Mesendoderm (in vitro differentiated cells): ENCODE results near the gene OR56B4. TPM values are rescaled to one million over a fixed set of nuclear protein-coding genes. Genes with fewer than 3 reads are reported as not detected.
"Not testable (repeated sequence)": the region's sequence is repeated elsewhere in the genome, so short reads cannot be mapped to it uniquely, and the experiment has no call there.

Experiments used
- DNase-seq: peaks from one replicate; pipeline ENCODE4 v3.0.0; 2013
- H2AK5ac ChIP-seq: 2 replicates; pipeline ENCODE4 v1.6.1; 2013; ENCODE audit warnings: low read length, inconsistent platforms
- H2BK120ac ChIP-seq: 2 replicates; pipeline ENCODE4 v1.6.1; 2013; ENCODE audit warnings: low read depth, mild to moderate bottlenecking, low read length, moderate library complexity, mixed read lengths
- H2BK15ac ChIP-seq: replicated peaks from 2 replicates; pipeline ENCODE4 v1.6.1; 2013; ENCODE audit warnings: low read depth, mild to moderate bottlenecking, moderate library complexity
- H2BK5ac ChIP-seq: 2 replicates; pipeline ENCODE4 v1.6.1; 2013; ENCODE audit warnings: low read length, inconsistent platforms
- H3K18ac ChIP-seq: 2 replicates; pipeline ENCODE4 v1.6.1; 2013; ENCODE audit warnings: mild to moderate bottlenecking, low read length, mixed read lengths
- H3K23ac ChIP-seq: one replicate; pipeline ENCODE4 v1.6.1; 2013; ENCODE audit warnings: low read length
- H3K27ac ChIP-seq: 2 replicates; pipeline ENCODE4 v1.5.1; 2013; ENCODE audit warnings: low read depth, mild to moderate bottlenecking, inconsistent platforms, low read length, moderate library complexity
- H3K27me3 ChIP-seq: 2 replicates; pipeline ENCODE4 v1.6.1; 2013; ENCODE audit warnings: low read length, control low read depth, mild to moderate bottlenecking, inconsistent platforms; ENCODE audit not compliant: insufficient read depth, poor library complexity
- H3K36me3 ChIP-seq: 2 replicates; pipeline ENCODE4 v1.6.1; 2013; ENCODE audit warnings: low read length, inconsistent platforms; ENCODE audit not compliant: control insufficient read depth, insufficient read depth
- H3K4ac ChIP-seq: one replicate; pipeline ENCODE4 v1.6.1; 2013; ENCODE audit warnings: low read depth, mild to moderate bottlenecking, low read length, moderate library complexity
- H3K4me1 ChIP-seq: 2 replicates; pipeline ENCODE4 v1.6.1; 2013; ENCODE audit warnings: low read depth, low read length, inconsistent platforms; ENCODE audit not compliant: control insufficient read depth
- H3K4me2 ChIP-seq: 2 replicates; pipeline ENCODE4 v1.6.1; 2013; ENCODE audit warnings: low read length
- H3K4me3 ChIP-seq: 2 replicates; pipeline ENCODE4 v1.5.1; 2013; ENCODE audit warnings: mild to moderate bottlenecking, low read length
- H3K56ac ChIP-seq: one replicate; pipeline ENCODE4 v1.6.1; 2013; ENCODE audit warnings: low read length
- H3K79me1 ChIP-seq: 2 replicates; pipeline ENCODE4 v1.6.1; 2013; ENCODE audit warnings: low read length, inconsistent platforms
- H3K79me2 ChIP-seq: 2 replicates; pipeline ENCODE4 v1.6.1; 2013; ENCODE audit warnings: mild to moderate bottlenecking, low read length; ENCODE audit not compliant: control insufficient read depth, insufficient read depth
- H3K9ac ChIP-seq: 2 replicates; pipeline ENCODE4 v1.6.1; 2013; ENCODE audit warnings: low read length, inconsistent platforms
- H4K5ac ChIP-seq: one replicate; pipeline ENCODE4 v1.6.1; 2013; ENCODE audit warnings: low read length
- H4K8ac ChIP-seq: one replicate; pipeline ENCODE4 v1.6.1; 2013; ENCODE audit warnings: low read depth, mild to moderate bottlenecking, control low read depth, low read length, moderate library complexity
- WGBS: extraction: QIAGEN DNeasy Blood & Tissue Kit; methylation state at CpG from one replicate; pipeline ENCODE4 v1.1.7; 2013; ENCODE audit warnings: low lambda C conversion rate, missing lambda C conversion rate; ENCODE audit not compliant: insufficient coverage; ENCODE audit errors: extremely low coverage; 5-methylcytosine and 5-hydroxymethylcytosine counted together
- polyA plus RNA-seq, 2 experiments: library from polyadenylated mRNA; stranded (reverse); fragments of 200-250 nt; gene quantifications; one replicate each; pipeline ENCODE4 v1.2.3, GENCODE V29; 2013

Gene OR56B4
- not detected for polyA plus RNA-seq (2013, experiment 1 of 2)
- polyA plus RNA-seq (2013, experiment 2 of 2) = not detected

- H2BK120ac ChIP-seq, H4K8ac ChIP-seq: not testable (repeated sequence)
These were observed at the start of gene OR56B4 for GRCh38 chr11:6107384-6107783. Gene OR56B4, plus strand, starts transcription at chr11:6107684. Its CDS starts 95 bp downstream, at chr11:6107779.

DNA sequence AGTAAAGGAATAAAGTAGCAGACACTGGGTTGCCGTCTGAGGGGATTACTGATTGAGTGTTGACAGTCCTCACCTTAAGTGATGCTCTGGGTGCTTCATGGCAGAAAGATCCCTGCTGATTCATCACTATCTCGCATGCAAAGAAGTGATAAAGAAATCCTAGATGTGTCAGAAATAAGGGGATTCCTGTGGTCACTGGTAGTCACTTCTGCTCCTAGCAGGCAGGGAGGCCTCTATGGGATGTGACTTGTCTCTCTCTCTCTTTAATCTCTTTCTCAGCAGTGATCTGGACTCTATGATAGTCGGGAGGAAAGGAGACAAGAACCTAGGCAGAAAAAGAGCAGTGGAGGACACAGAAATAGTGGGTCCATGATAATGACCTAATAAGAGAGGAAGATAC, 46.0 kb upstream of the OR56B4 start:
- Histone ChIP-seq H3K36me3 (no peaks in the 10 kb centered on the region), H4K5ac (no peak overlapping the region), H3K27me3 (no peaks in the 10 kb centered on the region), H3K27ac (no peak overlapping the region), H2BK120ac (no peak overlapping the region), H3K79me2 (no peaks in the 10 kb centered on the region), H3K79me1 (no peaks in the 10 kb centered on the region), H2AK5ac (no peak overlapping the region), H3K4me2 (no peak overlapping the region), H3K4ac (no peak overlapping the region), H4K8ac (no peak overlapping the region), H3K23ac (no peak overlapping the region), H3K4me3 (no peak overlapping the region), H3K56ac (no peak overlapping the region), H3K18ac (no peak overlapping the region), H2BK15ac (no peak overlapping the region), H3K9ac (no peak overlapping the region), H2BK5ac (no peak overlapping the region), H3K4me1 (peaks cover 4% of the 10 kb centered on the region)
- WGBS = no CpG with 5 or more reads among the region's 3 CpGs
- DNase-seq = peak; percentile 87

More at GRCh38 chr11:6107384-6107783, at the start of gene OR56B4:
- not testable (repeated sequence) for H4K5ac ChIP-seq, H3K79me1 ChIP-seq, H3K4me3 ChIP-seq, H3K4me1 ChIP-seq, H3K23ac ChIP-seq, H3K27me3 ChIP-seq, H3K36me3 ChIP-seq, H2AK5ac ChIP-seq, H3K9ac ChIP-seq, H2BK5ac ChIP-seq, H3K4ac ChIP-seq, H3K56ac ChIP-seq, H3K79me2 ChIP-seq, H3K27ac ChIP-seq, H3K18ac ChIP-seq, H2BK15ac ChIP-seq, H3K4me2 ChIP-seq, DNase-seq
- no CpG with 5 or more reads among the region's 6 CpGs for WGBS

DNA sequence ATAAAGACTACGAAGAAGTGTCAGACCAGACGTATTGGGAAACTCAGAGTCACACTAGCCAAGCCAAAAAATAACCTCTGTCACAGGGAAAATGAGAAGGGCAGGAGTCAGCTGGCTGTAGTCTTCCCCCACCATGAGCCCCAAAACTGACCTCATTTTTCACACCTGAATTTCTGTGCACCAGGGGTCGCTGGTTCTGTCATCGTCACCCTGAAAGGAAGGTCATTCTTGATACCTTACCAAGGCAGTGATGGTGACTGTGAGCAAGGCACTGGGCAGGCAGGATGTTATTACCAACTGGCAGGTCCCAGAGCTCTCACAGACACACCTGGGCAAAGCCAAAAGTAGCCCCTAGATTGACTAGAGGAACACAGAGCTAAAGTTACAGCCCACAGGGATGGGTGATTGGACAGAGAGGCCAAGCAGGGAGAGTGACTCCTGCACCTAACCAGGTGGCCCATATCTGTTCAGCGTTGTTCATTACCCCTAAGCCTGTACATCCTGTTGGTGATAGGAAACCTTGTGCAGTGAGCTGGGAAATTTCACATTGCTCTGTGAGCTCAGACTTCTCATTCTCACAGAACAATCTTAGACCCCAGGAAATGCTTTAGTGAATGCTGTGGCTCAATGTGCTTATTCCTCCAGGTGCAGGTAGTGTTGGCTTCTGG, 44.7 kb upstream of the OR56B4 start:
- Histone ChIP-seq H3K79me1 (no peaks in the 10 kb centered on the region), H3K36me3 (no peaks in the 10 kb centered on the region), H3K4me3 (no peak overlapping the region), H4K5ac (no peak overlapping the region), H3K79me2 (no peaks in the 10 kb centered on the region), H3K56ac (no peak overlapping the region), H4K8ac (no peak overlapping the region), H2AK5ac (no peak overlapping the region), H3K4me2 (no peak overlapping the region), H2BK15ac (no peak overlapping the region), H3K27me3 (no peaks in the 10 kb centered on the region), H3K23ac (no peak overlapping the region), H2BK5ac (no peak overlapping the region), H3K27ac (no peak overlapping the region), H3K4me1 (peaks cover 4% of the 10 kb centered on the region), H3K9ac (no peak overlapping the region), H3K18ac (no peak overlapping the region), H2BK120ac (no peak overlapping the region), H3K4ac (no peak overlapping the region)
- peak; percentile 8 for DNase-seq
- no CpG with 5 or more reads among the region's 5 CpGs for WGBS

- H3K4me3 ChIP-seq = no peak overlapping the region
- H3K23ac ChIP-seq = no peak overlapping the region
- no peaks in the 10 kb centered on the region for H3K79me1 ChIP-seq
- H3K56ac ChIP-seq = no peak overlapping the region
- no peak overlapping the region for H3K4ac ChIP-seq
- H3K18ac ChIP-seq = no peak overlapping the region
- no peak overlapping the region for H4K5ac ChIP-seq
- H2BK15ac ChIP-seq = no peak overlapping the region
- H2AK5ac ChIP-seq = no peak overlapping the region
- no peak overlapping the region for H3K9ac ChIP-seq
- no peak overlapping the region for H2BK5ac ChIP-seq
- DNase-seq = no peak
- H3K4me2 ChIP-seq = no peak overlapping the region
- no peak overlapping the region for H4K8ac ChIP-seq
- peaks cover 2% of the 10 kb centered on the region for H3K4me1 ChIP-seq
- H2BK120ac ChIP-seq = no peak overlapping the region
- H3K79me2 ChIP-seq = no peaks in the 10 kb centered on the region
- WGBS = no CpG with 5 or more reads among the region's 4 CpGs
- no peak overlapping the region for H3K27ac ChIP-seq
- H3K27me3 ChIP-seq = no peaks in the 10 kb centered on the region
- no peaks in the 10 kb centered on the region for H3K36me3 ChIP-seq
These were observed 40.0 kb upstream of the OR56B4 start for GRCh38 chr11:6067502-6067901.

- not testable (repeated sequence) for H2BK15ac ChIP-seq, H3K79me2 ChIP-seq, H3K18ac ChIP-seq, H3K27ac ChIP-seq, H3K27me3 ChIP-seq, H2BK5ac ChIP-seq, H3K23ac ChIP-seq, DNase-seq, H3K79me1 ChIP-seq, H3K4me3 ChIP-seq, H3K9ac ChIP-seq, H3K56ac ChIP-seq, H4K5ac ChIP-seq, H3K4me1 ChIP-seq, H2AK5ac ChIP-seq, H3K4me2 ChIP-seq, H2BK120ac ChIP-seq, H3K4ac ChIP-seq, H3K36me3 ChIP-seq, H4K8ac ChIP-seq
- no CpG with 5 or more reads among the region's 2 CpGs for WGBS
These were observed 31.0 kb upstream of the OR56B4 start for GRCh38 chr11:6076443-6076842.

DNA sequence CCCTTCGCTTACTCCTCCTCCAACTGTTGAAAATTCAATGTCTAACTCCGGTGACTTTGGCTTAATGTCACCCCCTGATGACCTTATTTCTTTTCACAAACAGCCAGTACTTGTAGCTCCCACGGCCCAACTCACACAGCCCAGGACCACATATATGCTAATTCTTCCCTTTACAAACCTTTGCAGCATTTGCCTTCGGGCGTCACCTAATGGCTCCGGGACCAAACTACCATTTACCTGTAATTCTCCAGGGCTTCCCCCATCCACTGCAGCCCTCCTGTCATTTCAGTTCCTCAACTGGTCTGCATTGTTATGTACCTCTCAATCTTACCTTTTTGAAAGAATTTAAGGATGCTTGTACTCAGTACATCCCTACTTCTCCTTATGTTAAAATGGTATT, 29.8 kb upstream of the OR56B4 start:
- Histone ChIP-seq H3K23ac (no peak overlapping the region), H3K4me2 (no peak overlapping the region), H2AK5ac (no peak overlapping the region), H4K5ac (no peak overlapping the region), H3K79me1 (no peaks in the 10 kb centered on the region), H3K4me1 (no peaks in the 10 kb centered on the region), H4K8ac (no peak overlapping the region), H3K18ac (no peak overlapping the region), H2BK120ac (no peak overlapping the region), H3K56ac (no peak overlapping the region), H3K9ac (no peak overlapping the region), H3K27ac (no peak overlapping the region), H2BK15ac (no peak overlapping the region), H3K4me3 (no peak overlapping the region), H2BK5ac (no peak overlapping the region), H3K79me2 (no peaks in the 10 kb centered on the region), H3K27me3 (no peaks in the 10 kb centered on the region), H3K36me3 (no peaks in the 10 kb centered on the region), H3K4ac (no peak overlapping the region)
- no peak for DNase-seq
- no CpG with 5 or more reads among the region's 6 CpGs for WGBS
